ENCODE results near the gene ALCAM.

The ALCAM gene

DNA sequence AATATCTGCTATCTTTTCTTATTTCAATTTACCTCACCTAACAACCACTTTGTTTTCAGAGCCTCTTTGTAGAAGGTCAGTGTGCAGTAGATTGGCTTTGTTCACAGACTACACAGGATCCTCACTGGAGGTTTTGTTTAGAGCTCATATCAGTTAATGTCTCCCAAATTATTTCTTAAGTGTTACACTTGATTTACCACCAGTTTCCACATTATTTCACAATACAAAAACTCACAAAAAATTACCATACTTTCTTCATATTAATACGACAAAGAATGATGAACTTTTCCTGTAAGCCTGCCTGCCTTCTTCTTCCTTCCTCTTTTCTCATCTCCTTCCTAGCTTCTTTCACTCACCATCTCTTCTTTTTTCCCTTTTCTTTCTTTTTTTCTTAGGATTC, 133.3 kb downstream of the ALCAM start:
- Histone ChIP-seq H3K4me3 (ENCODE audit: insufficient read depth, low read depth, low read length, poor library complexity, severe bottlenecking) (no peak overlapping the region), H3K27me3 (replicated peaks; ENCODE audit: control insufficient read depth, insufficient read depth, low read length, poor library complexity, severe bottlenecking) (no peaks in the 10 kb centered on the region), H3K4me1 (ENCODE audit: control insufficient read depth, insufficient read depth, low read length, poor library complexity, severe bottlenecking) (no peaks in the 10 kb centered on the region), H3K9me3 (ENCODE audit: control insufficient read depth, low read length) (no peaks in the 10 kb centered on the region), H3K27ac (ENCODE audit: insufficient read depth, low read length, poor library complexity, severe bottlenecking) (no peak overlapping the region), H3K36me3 (ENCODE audit: control insufficient read depth, insufficient read depth, low read length) (no peaks in the 10 kb centered on the region)
- DNase-seq: no peak

DNA sequence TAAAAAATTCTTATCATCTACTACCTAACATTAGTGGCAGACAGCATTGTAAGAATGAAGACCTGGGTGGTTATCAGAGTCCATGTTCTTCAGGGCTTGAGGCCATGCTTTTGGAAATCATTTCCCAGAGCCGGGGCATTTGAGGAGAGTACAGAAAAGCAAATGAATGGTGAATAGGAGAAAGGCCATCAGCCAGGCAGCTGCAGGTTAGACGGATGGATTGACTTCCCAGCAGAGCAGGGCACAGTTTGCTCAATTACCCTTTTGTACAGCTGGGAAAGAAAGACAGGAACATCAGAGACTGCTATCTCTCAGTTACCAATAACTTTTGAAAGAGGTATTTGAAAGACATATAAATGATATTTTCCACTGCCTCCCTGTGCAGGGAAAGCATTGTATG, 135.6 kb downstream of the ALCAM start:
- Histone ChIP-seq H3K4me3 (ENCODE audit: insufficient read depth, low read depth, low read length, poor library complexity, severe bottlenecking) (no peak overlapping the region), H3K36me3 (ENCODE audit: control insufficient read depth, insufficient read depth, low read length) (no peaks in the 10 kb centered on the region), H3K27ac (ENCODE audit: insufficient read depth, low read length, poor library complexity, severe bottlenecking) (no peak overlapping the region), H3K4me1 (ENCODE audit: control insufficient read depth, insufficient read depth, low read length, poor library complexity, severe bottlenecking) (no peaks in the 10 kb centered on the region), H3K27me3 (replicated peaks; ENCODE audit: control insufficient read depth, insufficient read depth, low read length, poor library complexity, severe bottlenecking) (no peaks in the 10 kb centered on the region), H3K9me3 (ENCODE audit: control insufficient read depth, low read length) (no peaks in the 10 kb centered on the region)
- no peak for DNase-seq

GRCh38 chr3:105503191-105503593, 136.5 kb downstream of the ALCAM start:
- H3K9me3 ChIP-seq (ENCODE audit: control insufficient read depth, low read length): no peaks in the 10 kb centered on the region
- no peak overlapping the region for H3K4me3 ChIP-seq (ENCODE audit: insufficient read depth, low read depth, low read length, poor library complexity, severe bottlenecking)
- no peaks in the 10 kb centered on the region for H3K36me3 ChIP-seq (ENCODE audit: control insufficient read depth, insufficient read depth, low read length)
- no peak for DNase-seq
- no peaks in the 10 kb centered on the region for H3K4me1 ChIP-seq (ENCODE audit: control insufficient read depth, insufficient read depth, low read length, poor library complexity, severe bottlenecking)
- H3K27me3 ChIP-seq (replicated peaks; ENCODE audit: control insufficient read depth, insufficient read depth, low read length, poor library complexity, severe bottlenecking): no peaks in the 10 kb centered on the region
- H3K27ac ChIP-seq (ENCODE audit: insufficient read depth, low read length, poor library complexity, severe bottlenecking): no peak overlapping the region

GRCh38 chr3:105504440-105504951, 137.8 kb downstream of the ALCAM start:
- H3K36me3 ChIP-seq (ENCODE audit: control insufficient read depth, insufficient read depth, low read length): no peaks in the 10 kb centered on the region
- H3K27me3 ChIP-seq (replicated peaks; ENCODE audit: control insufficient read depth, insufficient read depth, low read length, poor library complexity, severe bottlenecking): no peaks in the 10 kb centered on the region
- H3K9me3 ChIP-seq (ENCODE audit: control insufficient read depth, low read length): no peaks in the 10 kb centered on the region
- no peak overlapping the region for H3K4me3 ChIP-seq (ENCODE audit: insufficient read depth, low read depth, low read length, poor library complexity, severe bottlenecking)
- H3K4me1 ChIP-seq (ENCODE audit: control insufficient read depth, insufficient read depth, low read length, poor library complexity, severe bottlenecking): no peaks in the 10 kb centered on the region
- no peak overlapping the region for H3K27ac ChIP-seq (ENCODE audit: insufficient read depth, low read length, poor library complexity, severe bottlenecking)
- no peak for DNase-seq

DNA sequence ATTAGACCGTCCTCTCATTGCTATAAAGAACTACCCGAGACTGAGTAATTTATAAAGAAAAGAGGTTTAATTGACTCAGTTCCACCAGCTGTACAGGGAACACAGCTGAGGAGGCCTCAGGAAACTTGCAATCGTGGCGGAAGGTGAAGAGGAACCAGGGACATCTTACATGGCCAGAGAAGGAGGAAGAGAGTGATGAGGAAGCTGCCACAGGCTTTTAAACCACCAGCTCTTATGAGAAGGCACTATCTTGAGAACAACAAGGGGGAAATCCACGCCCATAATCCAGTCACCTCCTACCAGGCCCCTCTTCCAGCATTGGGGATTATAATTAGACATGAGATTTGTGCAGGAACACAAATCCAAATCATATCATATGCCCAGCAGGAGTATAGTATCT, 138.5 kb downstream of the ALCAM start:
- DNase-seq: no peak
- Histone ChIP-seq H3K9me3 (ENCODE audit: control insufficient read depth, low read length) (no peaks in the 10 kb centered on the region), H3K4me3 (ENCODE audit: insufficient read depth, low read depth, low read length, poor library complexity, severe bottlenecking) (no peak overlapping the region), H3K4me1 (ENCODE audit: control insufficient read depth, insufficient read depth, low read length, poor library complexity, severe bottlenecking) (no peaks in the 10 kb centered on the region), H3K27ac (ENCODE audit: insufficient read depth, low read length, poor library complexity, severe bottlenecking) (no peak overlapping the region), H3K27me3 (replicated peaks; ENCODE audit: control insufficient read depth, insufficient read depth, low read length, poor library complexity, severe bottlenecking) (no peaks in the 10 kb centered on the region), H3K36me3 (ENCODE audit: control insufficient read depth, insufficient read depth, low read length) (no peaks in the 10 kb centered on the region)

GRCh38 chr3:105511031-105511430, 144.3 kb downstream of the ALCAM start:
- Histone ChIP-seq H3K27ac (ENCODE audit: insufficient read depth, low read length, poor library complexity, severe bottlenecking) (no peak overlapping the region), H3K36me3 (ENCODE audit: control insufficient read depth, insufficient read depth, low read length) (no peaks in the 10 kb centered on the region), H3K4me3 (ENCODE audit: insufficient read depth, low read depth, low read length, poor library complexity, severe bottlenecking) (no peak overlapping the region), H3K9me3 (ENCODE audit: control insufficient read depth, low read length) (no peaks in the 10 kb centered on the region), H3K27me3 (replicated peaks; ENCODE audit: control insufficient read depth, insufficient read depth, low read length, poor library complexity, severe bottlenecking) (no peaks in the 10 kb centered on the region), H3K4me1 (ENCODE audit: control insufficient read depth, insufficient read depth, low read length, poor library complexity, severe bottlenecking) (no peaks in the 10 kb centered on the region)
- no peak for DNase-seq

GRCh38 chr3:105512061-105512460, 145.4 kb downstream of the ALCAM start:
- H3K4me1 ChIP-seq (ENCODE audit: control insufficient read depth, insufficient read depth, low read length, poor library complexity, severe bottlenecking): no peaks in the 10 kb centered on the region
- no peak for DNase-seq
- H3K27me3 ChIP-seq (replicated peaks; ENCODE audit: control insufficient read depth, insufficient read depth, low read length, poor library complexity, severe bottlenecking): no peaks in the 10 kb centered on the region
- no peak overlapping the region for H3K27ac ChIP-seq (ENCODE audit: insufficient read depth, low read length, poor library complexity, severe bottlenecking)
- H3K9me3 ChIP-seq (ENCODE audit: control insufficient read depth, low read length): no peaks in the 10 kb centered on the region
- H3K4me3 ChIP-seq (ENCODE audit: insufficient read depth, low read depth, low read length, poor library complexity, severe bottlenecking): no peak overlapping the region
- no peaks in the 10 kb centered on the region for H3K36me3 ChIP-seq (ENCODE audit: control insufficient read depth, insufficient read depth, low read length)

GRCh38 chr3:105513042-105513441, 146.3 kb downstream of the ALCAM start:
- H3K36me3 ChIP-seq (ENCODE audit: control insufficient read depth, insufficient read depth, low read length): no peaks in the 10 kb centered on the region
- no peaks in the 10 kb centered on the region for H3K4me1 ChIP-seq (ENCODE audit: control insufficient read depth, insufficient read depth, low read length, poor library complexity, severe bottlenecking)
- no peak overlapping the region for H3K4me3 ChIP-seq (ENCODE audit: insufficient read depth, low read depth, low read length, poor library complexity, severe bottlenecking)
- H3K9me3 ChIP-seq (ENCODE audit: control insufficient read depth, low read length): no peaks in the 10 kb centered on the region
- no peak for DNase-seq
- no peak overlapping the region for H3K27ac ChIP-seq (ENCODE audit: insufficient read depth, low read length, poor library complexity, severe bottlenecking)
- H3K27me3 ChIP-seq (replicated peaks; ENCODE audit: control insufficient read depth, insufficient read depth, low read length, poor library complexity, severe bottlenecking): no peaks in the 10 kb centered on the region

GRCh38 chr3:105513886-105514285, 147.2 kb downstream of the ALCAM start:
- Histone ChIP-seq H3K27me3 (replicated peaks; ENCODE audit: control insufficient read depth, insufficient read depth, low read length, poor library complexity, severe bottlenecking) (no peaks in the 10 kb centered on the region), H3K4me3 (ENCODE audit: insufficient read depth, low read depth, low read length, poor library complexity, severe bottlenecking) (no peak overlapping the region), H3K9me3 (ENCODE audit: control insufficient read depth, low read length) (no peaks in the 10 kb centered on the region), H3K27ac (ENCODE audit: insufficient read depth, low read length, poor library complexity, severe bottlenecking) (no peak overlapping the region), H3K4me1 (ENCODE audit: control insufficient read depth, insufficient read depth, low read length, poor library complexity, severe bottlenecking) (no peaks in the 10 kb centered on the region), H3K36me3 (ENCODE audit: control insufficient read depth, insufficient read depth, low read length) (no peaks in the 10 kb centered on the region)
- no peak for DNase-seq

DNA sequence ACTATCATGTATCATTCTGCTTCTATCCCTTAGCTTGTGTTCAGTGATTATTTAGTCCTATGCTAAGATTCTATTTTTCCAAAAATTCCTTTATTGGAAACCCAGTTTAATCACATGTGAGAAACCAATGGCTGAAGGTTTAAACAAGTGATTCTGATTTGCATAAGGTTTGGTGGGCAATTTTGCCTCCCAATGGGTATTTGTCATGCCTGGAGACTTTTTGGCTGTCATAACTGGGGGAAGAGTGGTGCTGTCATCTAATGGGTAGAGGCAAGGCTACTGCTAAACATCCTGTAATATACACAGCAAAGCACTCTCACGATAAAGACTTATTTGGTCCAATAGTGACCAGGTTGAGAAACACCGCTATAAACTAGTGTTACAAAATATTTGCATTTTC, 148.7 kb downstream of the ALCAM start:
- Histone ChIP-seq H3K4me1 (ENCODE audit: control insufficient read depth, insufficient read depth, low read length, poor library complexity, severe bottlenecking) (no peaks in the 10 kb centered on the region), H3K9me3 (ENCODE audit: control insufficient read depth, low read length) (no peaks in the 10 kb centered on the region), H3K27me3 (replicated peaks; ENCODE audit: control insufficient read depth, insufficient read depth, low read length, poor library complexity, severe bottlenecking) (no peaks in the 10 kb centered on the region), H3K27ac (ENCODE audit: insufficient read depth, low read length, poor library complexity, severe bottlenecking) (no peak overlapping the region), H3K36me3 (ENCODE audit: control insufficient read depth, insufficient read depth, low read length) (no peaks in the 10 kb centered on the region), H3K4me3 (ENCODE audit: insufficient read depth, low read depth, low read length, poor library complexity, severe bottlenecking) (no peak overlapping the region)
- DNase-seq: no peak

DNA sequence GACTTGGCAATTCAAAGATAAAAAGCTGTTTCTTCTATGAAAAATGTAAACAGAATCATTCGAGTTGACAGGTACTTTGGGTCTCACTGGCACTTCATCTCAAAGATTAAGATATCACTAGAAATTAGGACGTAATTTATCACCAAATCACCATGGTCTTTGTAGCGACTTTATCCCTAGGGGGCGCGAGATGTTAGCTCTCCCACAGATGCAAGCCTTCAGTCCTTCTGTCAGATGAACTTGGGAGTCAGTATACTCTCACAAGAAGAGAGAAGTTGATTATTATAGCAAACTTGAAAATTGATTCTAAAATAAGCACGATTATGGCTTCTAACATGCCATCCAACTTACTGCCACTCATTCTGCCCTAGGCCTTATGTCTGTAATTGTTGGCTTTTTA, 150.3 kb downstream of the ALCAM start:
- no peaks in the 10 kb centered on the region for H3K4me1 ChIP-seq (ENCODE audit: control insufficient read depth, insufficient read depth, low read length, poor library complexity, severe bottlenecking)
- DNase-seq: no peak
- no peaks in the 10 kb centered on the region for H3K9me3 ChIP-seq (ENCODE audit: control insufficient read depth, low read length)
- no peaks in the 10 kb centered on the region for H3K36me3 ChIP-seq (ENCODE audit: control insufficient read depth, insufficient read depth, low read length)
- no peaks in the 10 kb centered on the region for H3K27me3 ChIP-seq (replicated peaks; ENCODE audit: control insufficient read depth, insufficient read depth, low read length, poor library complexity, severe bottlenecking)
- no peak overlapping the region for H3K4me3 ChIP-seq (ENCODE audit: insufficient read depth, low read depth, low read length, poor library complexity, severe bottlenecking)
- H3K27ac ChIP-seq (ENCODE audit: insufficient read depth, low read length, poor library complexity, severe bottlenecking): no peak overlapping the region

All from effector memory CD4-positive, alpha-beta T cell (primary cell).